Osteocyte (in vitro differentiated cells): ENCODE measurements around the gene ABHD2. TPM values are rescaled to one million over a fixed set of nuclear protein-coding genes. Genes with fewer than 3 reads are reported as not detected.

Experiments
- DNase-seq: peaks from one replicate; pipeline ENCODE4 v3.0.0; 2021; ENCODE audit warnings: mixed read lengths; ENCODE audit not compliant: unreplicated experiment; ENCODE audit errors: extremely low spot score
- H3K27ac Mint-ChIP-seq: one replicate; pipeline ENCODE4 v1.8.0; 2021; ENCODE audit warnings: mild to moderate bottlenecking, mixed read lengths; ENCODE audit not compliant: unreplicated experiment
- H3K27me3 Mint-ChIP-seq: one replicate; pipeline ENCODE4 v1.8.0; 2021; ENCODE audit warnings: mixed read lengths; ENCODE audit not compliant: unreplicated experiment
- H3K36me3 Mint-ChIP-seq: one replicate; pipeline ENCODE4 v1.8.0; 2021; ENCODE audit warnings: mixed read lengths; ENCODE audit not compliant: unreplicated experiment
- H3K4me1 Mint-ChIP-seq: one replicate; pipeline ENCODE4 v1.8.0; 2021; ENCODE audit warnings: mixed read lengths; ENCODE audit not compliant: unreplicated experiment
- H3K4me3 Mint-ChIP-seq: one replicate; pipeline ENCODE4 v1.8.0; 2021; ENCODE audit warnings: mild to moderate bottlenecking, moderate library complexity, mixed read lengths; ENCODE audit not compliant: unreplicated experiment
- H3K9me3 Mint-ChIP-seq: one replicate; pipeline ENCODE4 v1.8.0; 2021; ENCODE audit warnings: mixed read lengths; ENCODE audit not compliant: unreplicated experiment
- CTCF ChIP-seq: fragments of 200-600 bp; sonication (generic); IDR thresholded peaks from 2 replicates; pipeline ENCODE4 v1.5.0; 2021; ENCODE audit warnings: antibody characterized with exemption, mild to moderate bottlenecking, moderate library complexity
- total RNA-seq: library from RNA; stranded (reverse); gene quantifications from 2 replicates; pipeline ENCODE4 v1.2.1, GENCODE V29; 2021

Gene ABHD2
- total RNA-seq, 1 donor from 2014 or later, result 85.7 TPM

DNA sequence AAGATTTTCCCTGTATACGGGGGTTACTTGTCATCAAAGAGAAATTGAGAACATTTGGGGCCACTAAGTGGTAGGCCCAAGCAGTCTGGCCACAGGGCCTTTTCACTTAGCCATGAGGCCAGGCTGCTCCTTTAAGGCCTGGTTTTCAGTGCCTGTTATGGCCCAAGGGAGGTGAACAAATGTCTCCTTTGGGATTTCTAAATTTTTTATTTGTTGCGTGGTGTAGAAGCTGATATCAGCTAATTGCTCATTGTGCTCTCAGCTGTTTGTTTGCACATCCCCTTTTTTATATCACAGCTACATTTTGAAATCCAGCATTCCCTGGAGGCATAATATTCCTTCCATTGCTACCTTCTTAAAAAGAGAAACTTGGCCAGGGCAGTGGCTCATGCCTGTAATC is 84.7 kb downstream of the ABHD2 start:
- Mint-ChIP-seq H3K27ac (no peak overlapping the region), H3K4me1 (peaks cover 40% of the 10 kb centered on the region), H3K4me3 (no peak overlapping the region), H3K27me3 (no peaks in the 10 kb centered on the region), H3K9me3 (no peaks in the 10 kb centered on the region), H3K36me3 (peaks cover 28% of the 10 kb centered on the region)
- DNase-seq, result no peak
- no peak for TF ChIP-seq CTCF

GRCh38 chr15:89174476-89174875 is 86.2 kb downstream of the ABHD2 start:
- Mint-ChIP-seq H3K36me3 (peaks cover 31% of the 10 kb centered on the region), H3K27me3 (no peaks in the 10 kb centered on the region), H3K4me1 (peaks cover 39% of the 10 kb centered on the region), H3K27ac (peak overlapping the region; percentile 50), H3K9me3 (no peaks in the 10 kb centered on the region), H3K4me3 (no peak overlapping the region)
- no peak for TF ChIP-seq CTCF
- DNase-seq, result no peak

DNA sequence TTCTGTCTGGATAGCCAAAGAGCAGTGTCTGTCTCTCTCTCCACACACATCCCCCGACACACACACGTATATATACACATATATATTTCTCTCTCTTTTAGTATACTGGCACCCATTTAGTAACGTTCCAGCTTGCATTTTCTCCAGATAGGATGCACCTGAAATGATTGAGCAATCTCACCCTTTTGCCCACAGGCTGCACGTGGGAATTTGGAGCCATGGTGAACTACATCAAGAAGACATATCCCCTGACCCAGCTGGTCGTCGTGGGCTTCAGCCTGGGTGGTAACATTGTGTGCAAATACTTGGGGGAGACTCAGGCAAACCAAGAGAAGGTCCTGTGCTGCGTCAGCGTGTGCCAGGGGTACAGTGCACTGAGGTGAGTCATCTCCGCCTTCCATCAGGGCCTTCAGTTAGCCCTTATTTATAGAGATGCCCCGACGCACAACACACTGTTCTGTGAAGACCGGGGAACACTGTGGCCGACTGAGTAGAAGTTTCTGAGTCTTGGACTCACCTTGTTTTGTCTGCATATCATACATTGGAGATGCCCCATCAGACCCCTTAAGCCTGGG is 87.4 kb downstream of the ABHD2 start:
- Mint-ChIP-seq H3K4me1 (peaks cover 47% of the 10 kb centered on the region), H3K9me3 (no peaks in the 10 kb centered on the region), H3K4me3 (no peak overlapping the region), H3K27ac (no peak overlapping the region), H3K27me3 (no peaks in the 10 kb centered on the region), H3K36me3 (peaks cover 28% of the 10 kb centered on the region)
- no peak for DNase-seq
- TF ChIP-seq CTCF, result no peak

DNA sequence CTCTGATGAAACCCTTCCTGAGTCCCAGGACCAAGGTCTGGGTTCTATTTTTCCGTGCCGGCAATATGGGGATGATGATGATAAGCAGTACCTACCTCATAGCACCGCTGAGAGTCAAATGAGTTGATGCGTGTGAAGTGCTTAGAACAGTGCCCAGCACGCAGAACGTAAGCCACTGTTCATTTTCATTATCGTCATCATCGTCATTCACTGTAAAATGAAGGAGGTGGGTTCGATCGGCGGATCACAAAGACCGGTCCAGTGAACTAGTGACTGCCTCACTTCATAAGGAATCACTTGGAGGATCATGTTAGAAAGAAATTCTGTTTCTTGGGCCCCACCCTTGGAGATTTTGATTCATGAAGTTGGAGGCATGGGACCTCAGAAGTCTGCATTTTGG is 88.9 kb downstream of the ABHD2 start:
- no peaks in the 10 kb centered on the region for H3K9me3 Mint-ChIP-seq
- H3K27me3 Mint-ChIP-seq, result no peaks in the 10 kb centered on the region
- H3K4me1 Mint-ChIP-seq, result peaks cover 50% of the 10 kb centered on the region
- H3K27ac Mint-ChIP-seq, result peak overlapping the region; percentile 81
- no peak overlapping the region for H3K4me3 Mint-ChIP-seq
- no peak for TF ChIP-seq CTCF
- no peak for DNase-seq
- H3K36me3 Mint-ChIP-seq, result peaks cover 34% of the 10 kb centered on the region

GRCh38 chr15:89177633-89178306 is 89.5 kb downstream of the ABHD2 start:
- DNase-seq, result no peak
- H3K27ac Mint-ChIP-seq, result peak overlapping the region; percentile 81

More at GRCh38 chr15:89177633-89178306, 89.5 kb downstream of the ABHD2 start:
- Mint-ChIP-seq H3K36me3 (peaks cover 36% of the 10 kb centered on the region), H3K27me3 (no peaks in the 10 kb centered on the region), H3K4me3 (no peak overlapping the region), H3K9me3 (no peaks in the 10 kb centered on the region), H3K4me1 (peaks cover 50% of the 10 kb centered on the region)
- TF ChIP-seq CTCF, result peak; percentile 95
